ENCODE measurements around the gene OR12D3. TPM values are rescaled to one million over a fixed set of nuclear protein-coding genes. Genes with fewer than 3 reads are reported as not detected.

The OR12D3 gene
- total RNA-seq, 2 donors from 2014 or later: not detected

Other genes with a start within 250 kb of the OR12D3 start
- gene OR2J2, start 204.4 kb downstream of the OR12D3 start, total RNA-seq: not detected
- gene OR14J1, start 73.6 kb downstream of the OR12D3 start, total RNA-seq: not detected
- not detected for gene OR5V1, start 6.4 kb downstream of the OR12D3 start, total RNA-seq
- not detected for gene OR12D2, start 20.3 kb upstream of the OR12D3 start, total RNA-seq
- not detected for gene OR12D1, start 39.6 kb upstream of the OR12D3 start, total RNA-seq
- gene OR10C1, start 64.0 kb upstream of the OR12D3 start, total RNA-seq: not detected
- gene OR11A1, start 81.8 kb upstream of the OR12D3 start, total RNA-seq: not detected
- not detected for gene OR2H1, start 81.9 kb upstream of the OR12D3 start, total RNA-seq
- not detected for gene MAS1L, start 112.7 kb upstream of the OR12D3 start, total RNA-seq
- under 1 TPM in 1 of 2 donors, not detected in 1; 0.24 TPM for gene UBD, start 184.4 kb upstream of the OR12D3 start, total RNA-seq
- gene OR2H2, start 209.8 kb upstream of the OR12D3 start, total RNA-seq: not detected

Measured in posterior vena cava (tissue), 2 donors.